GM12864 (cell line): ENCODE results near the gene NR1I3.

Source experiments
- DNase-seq: peaks from one replicate; pipeline ENCODE4 v3.0.0-alpha.2; 2011; ENCODE audit warnings: low read depth
- H3K4me3 ChIP-seq: 2 replicates; pipeline ENCODE4 v1.5.1; 2011; ENCODE audit warnings: mild to moderate bottlenecking, low read depth, low read length, control low read depth
- CTCF ChIP-seq: IDR thresholded peaks from 2 replicates; pipeline ENCODE4 v1.5.1; 2011; ENCODE audit warnings: low read depth, mild to moderate bottlenecking, moderate library complexity, low read length, control low read depth, inconsistent platforms; ENCODE audit errors: missing control alignments

NR1I3 gene

DNA sequence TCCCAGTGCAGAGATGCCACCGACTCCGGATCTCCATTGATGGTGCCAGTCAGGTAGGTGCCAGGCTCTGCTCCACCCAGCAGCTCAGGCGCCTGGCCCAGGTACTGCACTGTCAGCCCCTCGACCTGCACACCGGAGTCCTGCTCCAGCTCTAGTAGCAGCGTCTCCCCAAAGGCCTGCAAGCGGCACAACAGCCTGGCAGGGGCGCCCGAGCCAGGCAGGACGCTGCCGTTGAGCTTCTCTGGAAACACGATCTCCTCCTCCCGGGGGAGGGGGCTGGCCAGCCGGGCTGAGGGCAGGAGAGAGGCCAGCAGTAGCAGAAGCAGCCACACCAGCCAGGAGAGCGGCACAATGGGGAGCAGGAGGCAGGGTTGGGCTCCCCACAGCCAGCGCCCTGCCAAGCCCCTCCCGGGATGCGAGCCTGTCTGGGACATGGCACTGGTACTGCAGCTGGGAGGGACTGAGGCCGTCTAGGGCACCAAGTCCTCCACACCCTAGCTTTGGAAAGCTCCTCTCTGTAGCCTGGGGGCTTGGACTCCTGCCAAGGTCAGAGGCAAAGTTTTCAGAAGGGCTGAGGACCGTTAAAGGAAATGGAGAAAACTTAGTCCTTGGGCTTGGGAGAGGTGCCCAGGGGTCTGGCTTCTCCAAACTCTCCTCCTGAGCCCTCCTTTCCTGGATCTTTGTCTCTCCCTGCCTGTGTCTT, 39.7 kb downstream of the NR1I3 start:
- no peak for DNase-seq
- no peak overlapping the region for H3K4me3 ChIP-seq
- no peak for TF ChIP-seq CTCF

DNA sequence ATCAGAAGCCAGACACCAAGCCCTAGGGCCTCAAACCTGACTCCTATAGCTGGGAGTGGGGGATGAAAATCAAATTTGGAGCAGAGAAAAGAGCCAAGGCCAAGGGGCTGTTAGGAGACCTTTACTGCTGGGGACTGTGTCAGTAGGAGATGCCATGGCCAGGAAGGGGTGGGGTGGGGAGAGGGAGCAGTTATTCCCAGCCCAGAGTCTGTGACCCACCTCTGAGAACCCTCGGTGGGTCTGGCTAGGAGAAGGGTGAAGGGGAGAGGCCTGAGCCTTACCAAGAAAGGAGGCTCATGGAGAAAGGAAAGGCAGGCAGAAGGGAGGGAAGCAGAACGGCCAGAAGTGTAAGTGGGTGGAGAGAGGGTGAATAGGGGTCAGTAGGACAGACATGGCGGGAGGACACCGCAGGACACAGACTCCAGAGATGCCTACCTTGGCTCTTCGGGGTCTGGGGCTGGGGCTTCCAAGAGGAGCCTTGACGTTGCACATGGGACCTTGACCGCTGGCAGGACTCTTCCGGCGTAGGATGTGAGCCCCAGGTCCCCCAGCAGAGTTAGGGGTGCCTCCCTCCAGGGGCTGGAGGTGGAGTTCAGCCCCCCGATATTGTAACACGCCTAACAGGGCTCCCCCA, 40.3 kb downstream of the NR1I3 start:
- TF ChIP-seq CTCF: no peak
- no peak overlapping the region for H3K4me3 ChIP-seq
- DNase-seq: no peak

GRCh38 chr1:161196521-161197451, 41.2 kb downstream of the NR1I3 start:
- DNase-seq: no peak
- no peak overlapping the region for H3K4me3 ChIP-seq
- TF ChIP-seq CTCF: no peak

DNA sequence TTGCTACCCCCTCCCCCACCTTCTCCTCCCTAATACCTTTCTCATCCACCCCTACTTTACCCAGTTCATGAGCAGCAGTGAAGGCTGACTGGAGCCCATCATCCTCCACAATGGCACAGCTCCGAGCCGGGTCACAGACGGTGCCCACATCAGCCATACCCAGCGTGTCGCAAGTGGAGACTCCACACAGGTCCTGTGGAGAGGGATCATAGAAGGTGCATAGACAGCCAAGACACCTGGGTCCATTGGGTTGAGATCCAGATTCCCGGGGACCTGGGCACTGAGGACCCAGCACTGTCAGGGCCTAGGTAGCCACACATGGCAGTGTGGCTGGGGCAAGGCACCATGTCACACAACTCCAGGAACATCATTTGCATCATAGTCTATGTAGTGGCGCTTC, 41.9 kb downstream of the NR1I3 start:
- H3K4me3 ChIP-seq: no peak overlapping the region
- TF ChIP-seq CTCF: no peak
- no peak for DNase-seq

- H3K4me3 ChIP-seq: no peak overlapping the region
- no peak for TF ChIP-seq CTCF
- DNase-seq: peak; percentile 50
Observed at GRCh38 chr1:161195171-161195570, 42.8 kb downstream of the NR1I3 start.

- DNase-seq: no peak
- H3K4me3 ChIP-seq: no peak overlapping the region
- no peak for TF ChIP-seq CTCF
Observed at GRCh38 chr1:161193561-161194235, 44.3 kb downstream of the NR1I3 start.
